WERI-Rb-1 (cell line): Measurements from ENCODE around the gene WNT11.

Source experiments
- DNase-seq: peaks from one replicate; pipeline ENCODE4 v3.0.0-alpha.2; 2020
- H3K27ac ChIP-seq: fragments of 250-450 bp; sonication (Bioruptor Pico); 2 replicates; pipeline ENCODE4 v1.5.1; 2020; ENCODE audit warnings: mild to moderate bottlenecking, moderate library complexity
- H3K27me3 ChIP-seq: fragments of 250-450 bp; sonication (Bioruptor Pico); 2 replicates; pipeline ENCODE4 v1.5.1; 2021; ENCODE audit warnings: mild to moderate bottlenecking, low read depth, moderate library complexity; ENCODE audit not compliant: insufficient read depth, severe bottlenecking
- H3K36me3 ChIP-seq: fragments of 250-450 bp; sonication (Bioruptor Pico); 2 replicates; pipeline ENCODE4 v1.5.1; 2020; ENCODE audit warnings: mild to moderate bottlenecking, moderate library complexity
- H3K4me3 ChIP-seq: 2 replicates; pipeline ENCODE4 v1.5.1; 2011; ENCODE audit warnings: low read depth, mild to moderate bottlenecking, control low read depth, low read length
- H3K9me3 ChIP-seq: fragments of 250-450 bp; sonication (Bioruptor Pico); 2 replicates; pipeline ENCODE4 v1.5.1; 2021; ENCODE audit warnings: mild to moderate bottlenecking, moderate library complexity; ENCODE audit not compliant: severe bottlenecking
- CTCF ChIP-seq: IDR thresholded peaks from 2 replicates; pipeline ENCODE4 v1.5.1; 2011; ENCODE audit warnings: low read depth, mild to moderate bottlenecking, control low read depth, inconsistent platforms, low read length

The WNT11 gene

GRCh38 chr11:76237914-76238313 lies 31.6 kb upstream of the WNT11 start:
- H3K27ac ChIP-seq, result no peak overlapping the region
- TF ChIP-seq CTCF, result peak; percentile 31
- H3K36me3 ChIP-seq, result no peaks in the 10 kb centered on the region
- no peak overlapping the region for H3K4me3 ChIP-seq
- DNase-seq, result peak; percentile 32
- H3K27me3 ChIP-seq, result no peaks in the 10 kb centered on the region
- H3K9me3 ChIP-seq, result no peaks in the 10 kb centered on the region

- Histone ChIP-seq H3K36me3 (no peaks in the 10 kb centered on the region), H3K4me3 (peak overlapping the region; percentile 94)
These were observed 30.8 kb upstream of the WNT11 start for GRCh38 chr11:76237000-76237649.

GRCh38 chr11:76236092-76236999 lies 30.0 kb upstream of the WNT11 start:
- DNase-seq, result peak; percentile 68
- peak overlapping the region; percentile 5 for H3K27ac ChIP-seq
- H3K4me3 ChIP-seq, result peak overlapping the region; percentile 94
- no peak for TF ChIP-seq CTCF
- H3K9me3 ChIP-seq, result no peaks in the 10 kb centered on the region
- H3K36me3 ChIP-seq, result no peaks in the 10 kb centered on the region
- no peaks in the 10 kb centered on the region for H3K27me3 ChIP-seq

More at GRCh38 chr11:76237000-76237649, 30.8 kb upstream of the WNT11 start:
- Histone ChIP-seq H3K27ac (no peak overlapping the region), H3K27me3 (no peaks in the 10 kb centered on the region), H3K9me3 (no peaks in the 10 kb centered on the region)
- no peak for DNase-seq
- TF ChIP-seq CTCF, result no peak

GRCh38 chr11:76235233-76236091 lies 29.2 kb upstream of the WNT11 start:
- no peaks in the 10 kb centered on the region for H3K27me3 ChIP-seq
- no peaks in the 10 kb centered on the region for H3K9me3 ChIP-seq
- no peak for TF ChIP-seq CTCF
- H3K4me3 ChIP-seq, result peak overlapping the region; percentile 94
- peak; percentile 87 for DNase-seq
- no peaks in the 10 kb centered on the region for H3K36me3 ChIP-seq
- H3K27ac ChIP-seq, result peak overlapping the region; percentile 31

- Histone ChIP-seq H3K36me3 (no peaks in the 10 kb centered on the region), H3K9me3 (no peaks in the 10 kb centered on the region), H3K4me3 (peak overlapping the region; percentile 94), H3K27ac (peak overlapping the region; percentile 1), H3K27me3 (no peaks in the 10 kb centered on the region)
- peak; percentile 52 for DNase-seq
- TF ChIP-seq CTCF, result no peak
These were observed 28.3 kb upstream of the WNT11 start for GRCh38 chr11:76234416-76235232.
